GM08714 (cell line): ENCODE data around the gene RMDN2.
"Not testable (repeated sequence)": the region's sequence is repeated elsewhere in the genome, so short reads cannot be mapped to it uniquely, and the experiment has no call there.

ENCODE experiments used
- H3K4me3 ChIP-seq: fragments of 200-500 bp; sonication (Bioruptor generic); 2 replicates; pipeline ENCODE4 v1.5.1; 2014; ENCODE audit warnings: mild to moderate bottlenecking, low read length, inconsistent platforms
- ZNF274 ChIP-seq: IDR thresholded peaks from 2 replicates; pipeline ENCODE4 v1.6.1; 2012; ENCODE audit warnings: mild to moderate bottlenecking, low read depth, low read length

RMDN2 gene

GRCh38 chr2:37934591-37935513, 9.8 kb downstream of the RMDN2 start:
- H3K4me3 ChIP-seq: peak overlapping the region; percentile 28; the same call in 1 of the 2 replicates
- TF ChIP-seq ZNF274: no peak

DNA sequence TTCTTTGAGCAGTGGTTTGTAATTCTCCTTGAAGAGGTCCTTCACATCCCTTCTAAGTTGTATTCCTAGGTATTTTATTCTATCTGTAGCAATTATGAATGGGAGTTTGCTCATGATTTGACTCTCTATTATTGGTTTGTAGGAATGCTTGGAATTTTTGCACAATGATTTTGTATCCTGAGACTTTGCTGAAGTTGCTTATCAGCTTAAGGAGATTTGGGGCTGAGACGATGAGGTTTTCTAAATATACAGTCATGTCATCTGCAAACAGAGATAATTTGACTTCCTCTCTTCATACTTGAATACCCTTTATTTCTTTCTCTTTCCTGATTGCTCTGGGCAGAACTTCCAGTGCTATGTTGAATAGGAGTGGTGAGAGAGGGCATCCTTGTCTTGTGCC, 12.5 kb downstream of the RMDN2 start:
- not testable (repeated sequence) for H3K4me3 ChIP-seq

DNA sequence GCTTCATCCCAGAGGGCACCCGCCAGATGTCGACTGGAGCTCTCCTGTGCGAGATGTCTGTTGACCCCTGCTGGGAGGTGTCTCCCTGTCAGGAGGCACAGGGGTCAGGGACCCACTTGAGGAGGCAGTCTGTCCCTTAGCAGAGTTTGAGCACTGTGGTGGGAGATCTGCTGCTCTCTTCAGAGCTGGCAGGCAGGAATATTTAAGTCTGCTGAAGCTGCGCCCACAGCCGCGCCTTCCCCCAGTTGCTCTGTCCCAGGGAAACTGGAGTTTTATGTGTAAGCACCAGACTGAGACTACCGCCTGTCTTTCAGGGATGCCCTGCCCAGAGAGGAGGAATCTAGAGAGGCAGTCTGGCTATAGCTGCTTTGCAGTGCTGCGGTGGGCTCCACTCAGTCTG, 16.2 kb downstream of the RMDN2 start:
- H3K4me3 ChIP-seq: not testable (repeated sequence)

- TF ChIP-seq ZNF274: no peak
- no peak overlapping the region for H3K4me3 ChIP-seq
Observed at GRCh38 chr2:37944268-37944667, 19.2 kb downstream of the RMDN2 start.

DNA sequence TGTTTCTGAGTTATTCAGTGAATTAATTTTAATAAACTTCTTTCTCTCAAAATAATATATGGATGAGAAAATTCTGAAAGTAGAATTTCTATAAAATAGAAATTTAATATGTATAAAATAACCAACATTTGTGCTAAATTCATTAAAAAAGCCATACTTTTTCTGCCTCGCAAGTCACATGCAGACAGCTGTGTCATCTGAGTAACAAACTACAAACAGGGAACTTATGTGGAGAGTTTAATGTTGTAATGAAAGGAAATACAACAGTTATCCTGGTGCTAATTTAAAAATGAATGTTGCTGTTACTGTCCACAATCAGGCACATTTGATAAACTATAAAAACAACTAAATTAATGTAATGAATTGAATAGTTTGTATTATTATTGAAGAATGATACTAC, 22.2 kb downstream of the RMDN2 start:
- no peak overlapping the region for H3K4me3 ChIP-seq
- no peak for TF ChIP-seq ZNF274

DNA sequence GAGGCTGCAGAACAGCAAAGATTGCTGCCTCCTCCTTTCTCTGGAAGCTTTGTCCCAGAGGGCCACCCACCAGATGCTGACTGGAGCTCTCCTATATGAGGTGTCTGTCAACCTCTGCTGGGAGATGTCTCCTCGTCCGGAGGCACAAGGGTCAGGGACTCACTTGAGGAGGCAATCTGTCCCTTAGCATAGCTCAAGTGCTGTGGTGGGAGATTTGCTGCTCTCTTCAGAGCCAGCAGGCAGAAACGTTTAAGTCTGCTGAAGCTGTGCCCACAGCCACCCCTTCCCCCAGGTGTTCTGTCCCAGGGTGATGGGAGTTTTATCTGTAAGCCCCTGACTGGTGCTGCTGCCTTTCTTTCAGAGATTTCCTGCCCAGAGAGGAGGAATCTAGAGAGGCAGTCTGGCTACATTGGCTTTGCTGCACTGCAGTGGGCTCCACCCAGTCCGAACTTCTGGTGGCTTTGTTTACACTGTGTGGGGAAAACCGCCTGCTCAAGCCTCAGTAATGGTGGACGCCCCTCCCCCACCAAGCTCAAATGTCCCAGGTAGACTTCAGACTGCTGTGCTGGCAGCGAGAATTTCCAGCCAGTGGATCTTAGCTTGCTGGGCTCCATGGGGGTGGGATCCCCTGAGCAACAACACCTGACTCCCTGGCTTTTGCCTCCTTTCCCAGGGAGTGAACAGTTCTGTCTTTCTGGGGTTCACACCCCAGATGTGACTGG, 37.1 kb downstream of the RMDN2 start:
- not testable (repeated sequence) for H3K4me3 ChIP-seq

DNA sequence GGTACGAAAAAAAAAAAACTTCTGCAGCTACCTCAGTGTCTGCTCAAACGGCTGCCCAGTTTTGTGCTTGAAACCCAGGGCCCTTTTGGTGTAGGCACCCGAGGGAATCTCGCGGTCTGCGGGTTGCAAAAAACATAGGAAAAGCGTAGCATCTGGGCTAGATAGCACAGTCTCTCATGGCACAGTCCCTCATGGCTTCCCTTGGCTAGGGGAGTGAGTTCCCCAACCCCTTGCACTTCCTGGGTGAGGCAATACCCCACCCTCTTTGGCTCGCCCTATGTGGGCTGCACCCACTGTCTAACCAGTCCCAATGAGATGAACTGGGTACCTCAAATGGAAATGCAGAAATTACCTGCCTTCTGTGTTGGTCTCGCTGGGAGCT, 37.6 kb downstream of the RMDN2 start:
- H3K4me3 ChIP-seq: not testable (repeated sequence)

DNA sequence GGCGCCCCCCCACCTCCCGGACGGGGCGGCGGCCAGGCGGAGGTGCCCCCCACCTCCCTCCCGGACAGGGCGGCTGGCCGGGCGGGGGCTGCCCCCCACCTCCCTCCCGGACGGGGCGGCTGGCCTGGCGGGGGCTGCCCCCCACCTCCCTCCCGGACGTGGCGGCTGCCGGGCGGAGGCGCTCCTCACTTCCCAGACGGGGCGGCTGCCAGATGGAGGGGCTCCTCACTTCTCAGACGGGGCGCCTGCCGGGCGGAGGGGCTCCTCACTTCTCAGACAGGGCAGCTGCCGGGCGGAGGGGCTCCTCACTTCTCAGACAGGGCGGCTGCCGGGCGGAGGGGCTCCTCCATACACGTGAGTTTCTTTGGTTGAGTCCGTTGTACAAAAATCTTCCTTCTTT, 38.8 kb downstream of the RMDN2 start:
- H3K4me3 ChIP-seq: not testable (repeated sequence)

- TF ChIP-seq ZNF274: no peak
- H3K4me3 ChIP-seq: no peak overlapping the region
Observed at GRCh38 chr2:37966326-37966725, 41.2 kb downstream of the RMDN2 start.

GRCh38 chr2:37969731-37970130, 44.6 kb downstream of the RMDN2 start:
- no peak for TF ChIP-seq ZNF274
- H3K4me3 ChIP-seq: no peak overlapping the region

DNA sequence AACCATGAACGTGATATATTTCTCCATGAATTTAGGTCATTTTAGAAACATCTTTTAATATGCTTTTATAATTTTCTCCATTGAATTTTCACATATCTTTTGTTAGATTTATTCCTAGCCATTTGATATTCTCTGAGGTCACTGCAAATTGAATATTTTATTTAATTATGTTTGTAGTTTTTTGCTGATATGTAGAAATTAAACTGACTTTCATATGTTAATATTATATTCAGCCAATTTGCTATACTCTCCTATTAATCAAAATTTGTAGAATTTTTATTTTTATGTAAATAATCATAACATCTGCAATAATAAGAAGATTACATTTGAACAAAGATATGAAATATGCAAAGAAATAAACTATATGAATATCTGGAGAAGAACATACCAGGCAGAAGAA, 46.9 kb downstream of the RMDN2 start:
- no peak overlapping the region for H3K4me3 ChIP-seq
- no peak for TF ChIP-seq ZNF274

DNA sequence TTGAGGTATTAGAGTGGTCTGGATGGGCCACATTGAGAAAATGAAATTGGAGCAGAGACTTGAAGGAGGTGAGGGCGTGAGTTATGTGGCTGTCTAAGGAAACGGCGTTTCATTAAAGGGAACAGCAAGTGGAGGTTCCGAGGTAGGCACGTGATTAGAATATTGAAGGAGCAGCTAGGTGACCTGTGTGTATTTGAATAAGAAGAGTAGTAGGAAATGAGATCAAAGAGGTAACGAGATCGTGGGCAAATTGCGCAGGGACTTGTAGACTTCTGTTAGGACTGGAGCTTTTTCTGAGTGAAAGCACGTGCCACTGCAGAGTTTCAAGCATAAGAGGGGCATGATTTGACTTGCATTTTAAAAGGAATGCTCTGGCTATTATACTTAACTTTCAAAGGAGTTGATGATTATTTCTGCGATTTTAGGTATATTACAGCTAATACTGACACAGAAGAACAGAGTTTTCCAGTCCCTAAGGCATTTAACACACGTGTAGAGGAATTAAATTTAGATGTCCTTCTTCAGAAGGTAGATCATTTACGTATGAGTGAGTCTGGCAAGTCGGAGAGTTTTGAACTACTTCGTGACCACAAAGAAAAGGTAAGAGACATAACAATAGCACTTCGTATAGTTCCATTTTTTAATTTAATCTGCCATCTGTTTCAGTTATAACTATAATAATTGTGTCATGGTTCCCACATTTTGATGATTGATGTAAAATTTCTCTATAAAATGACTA, 48.7 kb downstream of the RMDN2 start:
- no peak overlapping the region for H3K4me3 ChIP-seq
- TF ChIP-seq ZNF274: no peak

- no peak for TF ChIP-seq ZNF274
Observed at GRCh38 chr2:37975808-37976207, 50.7 kb downstream of the RMDN2 start.

GRCh38 chr2:37976411-37976810, 51.3 kb downstream of the RMDN2 start:
- no peak for TF ChIP-seq ZNF274
- no peak overlapping the region for H3K4me3 ChIP-seq

More at GRCh38 chr2:37975808-37976207, 50.7 kb downstream of the RMDN2 start:
- H3K4me3 ChIP-seq: no peak overlapping the region

- no peak for TF ChIP-seq ZNF274
- no peak overlapping the region; the same call in 1 of the 2 replicates for H3K4me3 ChIP-seq
Observed at GRCh38 chr2:37982147-37982582, 57.1 kb downstream of the RMDN2 start.
